AG04450 (cell line): ENCODE data around the gene KRTAP10-8. TPM values are rescaled to one million over a fixed set of nuclear protein-coding genes. Genes with fewer than 3 reads are reported as not detected.
"Not testable (repeated sequence)": the region's sequence is repeated elsewhere in the genome, so short reads cannot be mapped to it uniquely, and the experiment has no call there.

ENCODE experiments used
- CTCF ChIA-PET: fragments of 300-600, 350-600 bp; formaldehyde crosslinking; extraction: SDS; loops from one replicate; lab custom pipeline; 2022; ENCODE audit warnings: antibody characterized with exemption, inconsistent platforms; lab: Charles Lee
- POLR2A ChIA-PET: fragments of 350-600 bp; formaldehyde crosslinking; extraction: SDS; loops from one replicate; lab custom pipeline; 2021; ENCODE audit warnings: antibody characterized with exemption, inconsistent platforms; lab: Yijun Ruan, JAX
- DNase-seq: peaks from one replicate; pipeline ENCODE4 v3.0.0-alpha.2; 2011; ENCODE audit warnings: low read depth, low spot score
- H3K27ac ChIP-seq: one replicate; pipeline ENCODE4 v1.5.1; 2012; ENCODE audit warnings: low read depth, low read length, control low read depth
- H3K27me3 ChIP-seq: one replicate; pipeline ENCODE4 v1.6.0; 2012; ENCODE audit warnings: low read length; ENCODE audit not compliant: control insufficient read depth, insufficient read depth
- H3K4me3 ChIP-seq: 2 replicates; pipeline ENCODE4 v1.5.1; 2011; ENCODE audit warnings: mild to moderate bottlenecking, low read depth, low read length, control low read depth
- H3K9me3 ChIP-seq: 2 replicates; pipeline ENCODE4 v1.5.1; 2012; ENCODE audit warnings: low read length; ENCODE audit not compliant: control insufficient read depth, insufficient read depth
- polyA plus RNA-seq: library from polyadenylated mRNA; depleted of rRNA; stranded (reverse); fragments of >200 nt; gene quantifications from 2 replicates; pipeline ENCODE4 v1.2.3, GENCODE V29; 2011
- TF ChIP-seq, protein P1 (sequence below): IDR thresholded peaks from 2 replicates; pipeline ENCODE4 v1.5.1; 2011; ENCODE audit warnings: low read depth, low read length, control low read depth, inconsistent platforms

The KRTAP10-8 gene
- polyA plus RNA-seq, 1 experiment, result not detected

DNA sequence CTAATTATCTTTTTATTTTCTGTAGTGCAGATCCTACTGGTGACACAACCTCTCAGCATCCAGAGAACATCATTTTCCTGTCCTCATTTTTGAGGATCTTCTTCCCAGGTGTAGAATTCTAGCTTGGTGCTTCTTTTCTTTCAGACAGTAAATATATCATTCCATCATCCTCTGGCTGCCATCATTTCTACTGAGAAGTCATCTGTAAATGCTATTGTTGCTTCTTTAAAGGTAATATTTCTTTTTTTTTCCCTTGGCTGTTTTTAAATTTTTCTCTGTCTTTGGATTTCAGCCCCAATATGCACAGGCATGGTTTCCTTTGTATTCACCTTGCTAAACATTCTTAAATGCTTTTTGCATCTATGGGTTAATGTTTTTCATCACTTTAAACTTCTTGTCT lies 11.7 kb downstream of the KRTAP10-8 start:
- Histone ChIP-seq H3K9me3 (peaks cover 32% of the 10 kb centered on the region), H3K27ac (no peak overlapping the region), H3K4me3 (no peak overlapping the region), H3K27me3 (no peaks in the 10 kb centered on the region)
- POLR2A ChIA-PET, result no interaction called here
- TF ChIP-seq, protein P1, sequence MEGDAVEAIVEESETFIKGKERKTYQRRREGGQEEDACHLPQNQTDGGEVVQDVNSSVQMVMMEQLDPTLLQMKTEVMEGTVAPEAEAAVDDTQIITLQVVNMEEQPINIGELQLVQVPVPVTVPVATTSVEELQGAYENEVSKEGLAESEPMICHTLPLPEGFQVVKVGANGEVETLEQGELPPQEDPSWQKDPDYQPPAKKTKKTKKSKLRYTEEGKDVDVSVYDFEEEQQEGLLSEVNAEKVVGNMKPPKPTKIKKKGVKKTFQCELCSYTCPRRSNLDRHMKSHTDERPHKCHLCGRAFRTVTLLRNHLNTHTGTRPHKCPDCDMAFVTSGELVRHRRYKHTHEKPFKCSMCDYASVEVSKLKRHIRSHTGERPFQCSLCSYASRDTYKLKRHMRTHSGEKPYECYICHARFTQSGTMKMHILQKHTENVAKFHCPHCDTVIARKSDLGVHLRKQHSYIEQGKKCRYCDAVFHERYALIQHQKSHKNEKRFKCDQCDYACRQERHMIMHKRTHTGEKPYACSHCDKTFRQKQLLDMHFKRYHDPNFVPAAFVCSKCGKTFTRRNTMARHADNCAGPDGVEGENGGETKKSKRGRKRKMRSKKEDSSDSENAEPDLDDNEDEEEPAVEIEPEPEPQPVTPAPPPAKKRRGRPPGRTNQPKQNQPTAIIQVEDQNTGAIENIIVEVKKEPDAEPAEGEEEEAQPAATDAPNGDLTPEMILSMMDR, result no peak
- DNase-seq, result no peak
- CTCF ChIA-PET, result no interaction called here

DNA sequence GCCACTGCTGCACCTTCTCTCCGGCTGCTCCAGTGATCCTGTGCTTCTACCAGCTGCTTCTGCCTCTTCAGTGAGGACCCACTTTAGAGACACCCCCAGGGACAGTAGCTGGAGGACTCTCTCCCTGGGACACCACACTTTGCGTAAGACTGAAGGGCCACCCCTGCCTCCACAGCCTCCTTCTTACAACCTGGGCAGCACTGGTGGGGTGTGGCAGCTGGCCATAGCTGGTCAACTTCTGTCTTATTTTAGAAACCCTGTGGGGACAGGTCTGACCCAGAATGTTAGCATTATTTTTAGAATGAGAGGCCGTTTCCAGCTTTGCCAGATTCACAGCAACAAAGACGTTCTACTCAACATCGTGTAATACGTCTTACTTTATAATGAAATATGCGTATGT lies 13.9 kb downstream of the KRTAP10-8 start:
- H3K27ac ChIP-seq, result no peak overlapping the region
- H3K27me3 ChIP-seq, result no peaks in the 10 kb centered on the region
- no peak overlapping the region for H3K4me3 ChIP-seq
- DNase-seq, result no peak
- H3K9me3 ChIP-seq, result peaks cover 46% of the 10 kb centered on the region
- TF ChIP-seq, protein P1, result no peak
- CTCF ChIA-PET, result no interaction called here
- POLR2A ChIA-PET, result no interaction called here

DNA sequence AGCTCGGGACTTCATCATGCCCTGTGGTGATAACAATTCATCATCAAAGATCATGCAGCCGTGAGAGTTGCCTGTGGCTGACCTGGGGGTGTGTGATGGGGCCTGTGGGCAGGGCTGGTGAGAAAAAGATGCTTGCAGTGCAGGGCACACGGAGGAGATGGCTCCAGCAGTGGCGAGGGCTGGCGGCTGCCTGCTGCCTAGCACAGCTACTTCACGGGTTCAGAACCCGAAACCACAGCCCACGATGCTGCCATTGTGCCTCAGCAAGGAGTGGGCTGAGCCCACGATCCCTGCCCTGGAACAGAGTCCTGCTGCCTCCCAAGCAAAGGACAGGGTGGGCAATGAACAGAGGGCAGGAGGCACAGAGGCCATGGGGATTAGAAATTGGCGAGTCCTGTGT lies 14.4 kb downstream of the KRTAP10-8 start:
- DNase-seq, result no peak
- Histone ChIP-seq H3K27ac (no peak overlapping the region), H3K9me3 (peaks cover 46% of the 10 kb centered on the region), H3K4me3 (no peak overlapping the region), H3K27me3 (no peaks in the 10 kb centered on the region)
- TF ChIP-seq, protein P1, result no peak
- ChIA-PET CTCF (no interaction called here), POLR2A (no interaction called here)

DNA sequence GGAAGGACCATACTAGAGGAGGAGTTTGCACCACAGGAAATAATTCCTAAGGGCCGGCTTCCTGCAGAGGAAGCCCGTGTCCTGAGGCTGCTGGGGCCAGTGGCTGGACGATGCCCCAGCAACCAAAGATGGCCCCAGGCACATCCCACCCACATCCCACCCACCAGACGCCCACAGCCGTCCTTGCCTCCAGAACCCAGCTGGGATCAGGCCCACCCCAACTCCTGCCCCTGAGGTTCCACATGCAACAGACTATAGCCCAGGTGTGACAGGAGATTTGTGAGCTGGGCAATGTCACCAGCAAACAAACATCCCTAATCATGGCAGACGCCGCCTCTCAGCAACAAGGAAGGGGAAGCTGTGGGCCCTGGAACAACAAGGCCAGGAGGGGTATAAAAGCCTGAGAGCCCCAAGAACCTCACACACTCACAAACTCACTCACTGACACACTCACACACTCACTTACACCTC lies 14.8 kb downstream of the KRTAP10-8 start, which contains the start of gene KRTAP10-9:
Gene KRTAP10-9 (plus strand): TSS at position 421 of the 471 bp plus-strand sequence. CDS start 79 bp downstream, outside the sequence.
- no peak for DNase-seq
- Histone ChIP-seq H3K27ac (no peak within 1 kb of the TSS), H3K27me3 (no peaks in the 10 kb centered on the region), H3K4me3 (no peak within 1 kb of the TSS), H3K9me3 (peaks cover 46% of the 10 kb centered on the region)
- TF ChIP-seq, protein P1, result no peak
- ChIA-PET CTCF (no interaction called here), POLR2A (no interaction called here)

DNA sequence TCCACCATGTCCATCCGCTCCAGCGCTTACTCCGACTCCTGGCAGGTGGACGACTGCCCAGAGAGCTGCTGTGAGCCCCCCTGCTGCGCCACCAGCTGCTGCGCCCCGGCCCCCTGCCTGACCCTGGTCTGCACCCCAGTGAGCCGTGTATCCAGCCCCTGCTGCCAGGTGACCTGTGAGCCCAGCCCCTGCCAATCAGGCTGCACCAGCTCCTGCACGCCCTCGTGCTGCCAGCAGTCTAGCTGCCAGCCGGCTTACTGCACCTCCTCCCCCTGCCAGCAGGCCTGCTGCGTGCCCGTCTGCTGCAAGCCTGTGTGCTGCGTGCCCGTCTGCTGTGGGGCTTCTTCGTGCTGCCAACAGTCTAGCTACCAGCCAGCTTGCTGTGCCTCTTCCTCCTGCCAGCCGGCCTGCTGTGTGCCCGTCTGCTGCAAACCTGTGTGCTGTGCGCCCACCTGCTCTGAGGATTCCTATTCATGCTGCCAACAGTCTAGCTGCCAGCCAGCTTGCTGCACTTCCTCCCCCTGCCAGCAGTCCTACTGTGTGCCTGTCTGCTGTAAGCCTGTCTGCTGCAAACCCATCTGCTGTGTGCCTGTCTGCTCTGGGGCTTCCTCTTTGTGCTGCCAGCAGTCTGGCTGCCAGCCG lies 15.4 kb downstream of the KRTAP10-8 start:
- DNase-seq, H3K27ac ChIP-seq, CTCF ChIA-PET, POLR2A ChIA-PET, H3K4me3 ChIP-seq, H3K27me3 ChIP-seq: not testable (repeated sequence)
- H3K9me3 ChIP-seq, result peaks cover 46% of the 10 kb centered on the region

DNA sequence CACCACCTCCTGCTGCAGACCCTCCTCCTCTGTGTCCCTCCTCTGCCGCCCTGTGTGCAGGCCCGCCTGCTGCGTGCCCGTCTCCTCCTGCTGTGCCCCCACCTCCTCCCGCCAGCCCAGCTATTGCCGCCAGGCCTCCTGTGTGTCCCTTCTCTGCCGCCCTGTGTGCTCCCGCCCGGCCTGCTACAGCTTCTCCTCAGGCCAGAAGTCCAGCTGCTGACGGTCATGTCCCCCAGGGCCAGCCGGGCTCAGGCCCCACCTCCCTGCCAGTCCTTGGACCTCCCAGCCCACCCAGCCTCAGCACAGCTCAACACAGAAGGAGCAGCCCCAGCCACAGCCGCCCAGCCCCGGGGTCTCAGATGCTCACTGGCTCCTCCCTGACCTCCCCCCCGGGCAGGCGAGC lies 16.0 kb downstream of the KRTAP10-8 start:
- DNase-seq, H3K4me3 ChIP-seq, H3K27ac ChIP-seq, POLR2A ChIA-PET, H3K27me3 ChIP-seq: not testable (repeated sequence)
- peaks cover 46% of the 10 kb centered on the region for H3K9me3 ChIP-seq
- CTCF ChIA-PET, result interaction anchor here (0.7 kb wide), 1 partner anchor 357 kb away, joined by 3 read pairs; no protein-coding TSS in a partner anchor
